Measurements from ENCODE around the gene SLC2A4.
"Not testable (repeated sequence)": the region's sequence is repeated elsewhere in the genome, so short reads cannot be mapped to it uniquely, and the experiment has no call there.

The SLC2A4 gene

DNA sequence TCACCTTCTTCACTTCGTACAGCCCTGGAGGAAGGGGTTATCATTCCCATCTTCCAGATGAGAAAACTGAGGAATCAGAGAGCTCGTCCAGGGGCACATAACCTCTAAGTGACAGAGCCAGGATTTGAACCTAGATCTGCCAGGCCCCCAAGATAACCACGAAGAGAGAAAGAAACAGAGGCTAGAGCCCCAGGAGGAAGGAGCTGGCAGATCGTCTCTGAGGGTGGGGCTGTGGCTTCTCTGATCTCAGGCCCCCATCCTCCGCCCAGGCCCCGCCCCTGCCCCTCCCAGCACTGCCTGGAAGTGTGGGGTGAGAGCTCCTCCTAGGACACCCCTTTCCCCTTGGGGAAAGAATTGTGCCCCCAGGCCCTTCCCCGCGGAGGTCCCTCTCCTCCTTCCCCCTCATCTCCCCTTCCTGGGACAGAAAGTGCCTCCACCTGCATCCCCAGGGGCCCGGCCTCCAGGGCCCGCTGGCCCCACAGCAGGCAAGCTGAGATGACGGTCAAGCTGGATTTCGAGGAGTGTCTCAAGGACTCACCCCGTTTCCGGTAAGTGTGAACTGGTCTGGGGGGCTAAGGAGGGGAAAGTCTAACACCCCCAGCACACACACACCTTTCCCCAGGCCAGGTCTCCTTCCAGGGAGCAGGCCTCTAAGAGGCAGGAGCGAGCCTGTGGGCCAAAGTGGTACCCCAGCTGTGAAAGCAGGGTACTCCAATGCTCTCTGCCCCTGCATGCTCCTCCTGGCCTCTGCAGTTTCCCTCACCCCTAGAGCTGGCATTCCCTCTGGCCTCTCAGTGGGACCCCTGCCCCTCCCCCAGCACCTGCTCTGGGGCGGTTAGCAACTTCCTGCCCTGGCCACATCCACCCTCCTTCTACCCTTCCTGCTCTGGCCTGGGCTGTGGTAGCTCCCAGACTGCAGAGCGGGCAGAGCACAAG lies 55.0 kb downstream of the SLC2A4 start, which contains the start of gene ACAP1:
ACAP1 (plus strand) TSS at position 290 of the 936 bp plus-strand sequence; CDS start at position 496, 206 bp downstream.
- no peak for DNase-seq (ENCODE audit: low read depth)
- no peak within 1 kb of the TSS for H3K4me3 ChIP-seq (replicated peaks; ENCODE audit: low read depth, low read length)

DNA sequence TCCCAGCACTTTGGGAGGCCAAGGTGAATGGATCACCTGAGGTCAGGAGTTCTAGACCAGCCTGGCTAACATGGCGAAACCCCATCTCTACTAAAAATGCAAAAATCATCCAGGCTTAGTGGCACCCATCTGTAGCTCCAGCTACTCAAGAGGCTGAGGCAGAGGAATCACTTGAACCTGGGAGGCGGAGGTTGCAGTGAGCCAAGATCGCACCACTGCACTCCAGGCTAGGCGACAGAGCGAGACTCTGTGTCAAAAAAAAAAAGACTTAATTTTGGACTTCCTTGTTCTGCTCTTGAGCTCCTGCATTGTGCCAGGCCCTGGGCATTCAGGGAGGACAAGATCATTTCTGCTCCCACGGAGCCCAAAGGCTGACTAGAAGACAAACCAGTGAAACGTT lies 56.1 kb downstream of the SLC2A4 start:
- H3K4me3 ChIP-seq (replicated peaks; ENCODE audit: low read depth, low read length); DNase-seq (ENCODE audit: low read depth): not testable (repeated sequence)

More for the DNA sequence above, 55.0 kb downstream of the SLC2A4 start, which contains the start of gene ACAP1:
- TF ChIP-seq, protein P1, sequence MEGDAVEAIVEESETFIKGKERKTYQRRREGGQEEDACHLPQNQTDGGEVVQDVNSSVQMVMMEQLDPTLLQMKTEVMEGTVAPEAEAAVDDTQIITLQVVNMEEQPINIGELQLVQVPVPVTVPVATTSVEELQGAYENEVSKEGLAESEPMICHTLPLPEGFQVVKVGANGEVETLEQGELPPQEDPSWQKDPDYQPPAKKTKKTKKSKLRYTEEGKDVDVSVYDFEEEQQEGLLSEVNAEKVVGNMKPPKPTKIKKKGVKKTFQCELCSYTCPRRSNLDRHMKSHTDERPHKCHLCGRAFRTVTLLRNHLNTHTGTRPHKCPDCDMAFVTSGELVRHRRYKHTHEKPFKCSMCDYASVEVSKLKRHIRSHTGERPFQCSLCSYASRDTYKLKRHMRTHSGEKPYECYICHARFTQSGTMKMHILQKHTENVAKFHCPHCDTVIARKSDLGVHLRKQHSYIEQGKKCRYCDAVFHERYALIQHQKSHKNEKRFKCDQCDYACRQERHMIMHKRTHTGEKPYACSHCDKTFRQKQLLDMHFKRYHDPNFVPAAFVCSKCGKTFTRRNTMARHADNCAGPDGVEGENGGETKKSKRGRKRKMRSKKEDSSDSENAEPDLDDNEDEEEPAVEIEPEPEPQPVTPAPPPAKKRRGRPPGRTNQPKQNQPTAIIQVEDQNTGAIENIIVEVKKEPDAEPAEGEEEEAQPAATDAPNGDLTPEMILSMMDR (IDR thresholded peaks at IDR 0.05; ENCODE audit: low read length, missing control alignments) = no peak
